ENCODE data around the gene TP53. TPM values are rescaled to one million over a fixed set of nuclear protein-coding genes. Genes with fewer than 3 reads are reported as not detected.
A peak's percentile ranks its signal among the peaks of the same experiment; 100 is the strongest.

The TP53 gene
- total RNA-seq, 6 donors from 2014 or later: 16.8 to 55.5 (median 21.9) TPM

DNA sequence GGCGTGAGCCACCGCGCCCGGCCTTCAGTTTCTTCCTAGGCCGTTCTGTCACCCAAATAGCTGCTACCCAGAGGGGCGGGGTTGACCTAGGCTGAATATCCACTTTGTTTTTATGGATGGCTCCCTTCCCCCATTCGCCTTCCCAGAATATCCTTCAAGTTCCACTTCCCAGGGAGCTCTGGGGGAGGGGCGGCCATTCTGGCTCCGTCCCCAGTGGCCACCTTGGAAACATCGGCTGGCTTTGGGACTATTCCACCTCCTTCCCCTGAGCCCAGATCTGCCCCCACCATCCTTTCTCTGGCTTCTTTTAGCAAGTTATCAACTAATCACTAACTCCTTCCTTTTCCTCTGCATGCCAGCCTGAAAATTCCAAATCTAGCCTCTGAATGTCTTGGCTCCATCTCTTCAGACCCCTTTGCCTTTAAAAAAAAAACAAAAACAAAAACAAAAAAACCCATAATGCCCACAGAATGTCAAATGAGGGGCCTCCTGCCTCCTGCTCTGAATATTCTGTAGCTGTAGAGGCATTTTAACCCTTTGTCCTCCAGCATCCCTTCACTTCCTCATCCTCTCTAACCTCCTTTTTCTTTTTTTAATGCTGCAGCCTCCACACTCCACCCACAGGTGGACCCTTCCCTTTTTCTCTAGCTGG is 30.2 kb downstream of the TP53 start:
- WGBS, 2 donors: 43 to 49% methylated on average over 10 of the region's 10 CpGs
- no peaks in the 10 kb centered on the region for H3K9me3 ChIP-seq
- peaks cover 0 to 4% (median under 1%) of the 10 kb centered on the region in 4 donors for H3K27me3 ChIP-seq
- no peak for TF ChIP-seq POLR2AphosphoS5 (IDR thresholded peaks at IDR 0.05)
- TF ChIP-seq EP300 (IDR thresholded peaks at IDR 0.05): no peak
- TF ChIP-seq, protein P1, sequence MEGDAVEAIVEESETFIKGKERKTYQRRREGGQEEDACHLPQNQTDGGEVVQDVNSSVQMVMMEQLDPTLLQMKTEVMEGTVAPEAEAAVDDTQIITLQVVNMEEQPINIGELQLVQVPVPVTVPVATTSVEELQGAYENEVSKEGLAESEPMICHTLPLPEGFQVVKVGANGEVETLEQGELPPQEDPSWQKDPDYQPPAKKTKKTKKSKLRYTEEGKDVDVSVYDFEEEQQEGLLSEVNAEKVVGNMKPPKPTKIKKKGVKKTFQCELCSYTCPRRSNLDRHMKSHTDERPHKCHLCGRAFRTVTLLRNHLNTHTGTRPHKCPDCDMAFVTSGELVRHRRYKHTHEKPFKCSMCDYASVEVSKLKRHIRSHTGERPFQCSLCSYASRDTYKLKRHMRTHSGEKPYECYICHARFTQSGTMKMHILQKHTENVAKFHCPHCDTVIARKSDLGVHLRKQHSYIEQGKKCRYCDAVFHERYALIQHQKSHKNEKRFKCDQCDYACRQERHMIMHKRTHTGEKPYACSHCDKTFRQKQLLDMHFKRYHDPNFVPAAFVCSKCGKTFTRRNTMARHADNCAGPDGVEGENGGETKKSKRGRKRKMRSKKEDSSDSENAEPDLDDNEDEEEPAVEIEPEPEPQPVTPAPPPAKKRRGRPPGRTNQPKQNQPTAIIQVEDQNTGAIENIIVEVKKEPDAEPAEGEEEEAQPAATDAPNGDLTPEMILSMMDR (IDR thresholded peaks at IDR 0.05): no peak
- TF ChIP-seq POLR2A (IDR thresholded peaks at IDR 0.05): no peak
- peaks cover 0 to under 1% (median 0%) of the 10 kb centered on the region in 4 donors for H3K4me1 ChIP-seq
- no peak overlapping the region for H3K4me3 ChIP-seq
- no peak overlapping the region for H3K27ac ChIP-seq
- ATAC-seq (ENCODE audit: low FRiP score in 2 of 2) (no peak), DNase-seq (peak in 1 of 2 donors; percentile 41)
- no peaks in the 10 kb centered on the region for H3K36me3 ChIP-seq

DNA sequence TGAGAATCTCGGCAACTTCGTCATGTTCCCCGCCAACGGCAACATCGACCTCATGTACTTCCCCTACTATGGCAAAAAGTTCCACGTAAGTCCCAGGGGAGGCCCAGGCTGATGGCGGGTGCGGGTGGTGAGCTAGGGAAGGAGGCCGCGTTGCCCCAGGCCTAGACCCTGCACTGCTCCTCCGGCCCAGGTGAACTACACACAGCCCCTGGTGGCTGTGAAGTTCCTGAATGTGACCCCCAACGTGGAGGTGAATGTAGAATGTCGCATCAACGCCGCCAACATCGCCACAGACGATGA is 31.8 kb downstream of the TP53 start:
- peaks cover 13 to 16% (median 15%) of the 10 kb centered on the region in 4 donors for H3K4me1 ChIP-seq
- no peak for DNase-seq
- no peak overlapping the region for H3K4me3 ChIP-seq
- no peak overlapping the region for H3K27ac ChIP-seq
- ATAC-seq (ENCODE audit: low FRiP score in 2 of 2): no peak
- H3K36me3 ChIP-seq: no peaks in the 10 kb centered on the region
- H3K27me3 ChIP-seq: peaks cover 0 to 20% (median 6%) of the 10 kb centered on the region in 4 donors
- WGBS, 2 donors: 92 to 95% methylated on average over 17 of the region's 17 CpGs
- TF ChIP-seq POLR2A (IDR thresholded peaks at IDR 0.05) (no peak), EP300 (IDR thresholded peaks at IDR 0.05) (no peak), POLR2AphosphoS5 (IDR thresholded peaks at IDR 0.05) (no peak)
- TF ChIP-seq, protein P1 (IDR thresholded peaks at IDR 0.05): no peak
- H3K9me3 ChIP-seq: no peaks in the 10 kb centered on the region

DNA sequence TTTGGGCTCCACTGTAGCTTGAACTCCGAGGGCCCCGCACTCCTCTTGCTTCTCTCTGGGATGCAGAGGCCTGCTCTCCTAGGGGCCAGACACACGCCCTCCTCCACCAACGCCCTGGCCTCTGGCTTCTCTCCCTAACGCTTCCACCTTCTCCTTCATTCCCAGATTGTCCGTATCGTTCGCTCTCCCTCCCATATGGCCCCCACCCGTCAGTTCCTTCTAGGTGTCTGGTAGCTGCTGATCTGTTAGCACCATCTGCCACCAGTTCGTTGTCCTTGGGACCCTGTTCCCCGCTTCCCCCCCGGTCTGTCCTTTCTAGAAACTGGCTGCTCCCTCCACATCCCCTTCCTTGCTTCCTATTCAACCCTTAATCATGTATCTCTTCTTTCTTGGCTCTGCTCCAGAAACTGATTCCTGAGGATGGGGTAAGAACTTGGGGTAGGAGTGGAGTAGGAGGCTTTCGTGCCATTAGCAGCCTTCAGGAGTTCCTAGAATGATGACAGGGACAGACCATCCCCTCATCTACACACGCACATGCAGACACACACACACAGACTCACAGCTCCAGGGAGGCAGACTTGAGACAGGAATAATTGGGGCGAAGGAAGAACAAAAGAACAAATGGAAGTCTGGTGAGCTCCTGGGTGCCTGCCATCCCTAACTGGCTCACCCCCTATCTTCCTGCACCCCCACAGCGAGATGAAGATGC is 32.3 kb downstream of the TP53 start:
- Histone ChIP-seq H3K4me1 (peaks cover 16 to 21% (median 20%) of the 10 kb centered on the region in 4 donors), H3K27ac (no peak overlapping the region), H3K27me3 (peaks cover 0 to 25% (median 6%) of the 10 kb centered on the region in 4 donors), H3K36me3 (no peaks in the 10 kb centered on the region), H3K4me3 (no peak overlapping the region), H3K9me3 (no peaks in the 10 kb centered on the region)
- WGBS, 2 donors: 75 to 80% methylated on average over 16 of the region's 16 CpGs
- no peak for ATAC-seq (ENCODE audit: low FRiP score in 2 of 2)
- no peak for TF ChIP-seq POLR2A (IDR thresholded peaks at IDR 0.05)
- TF ChIP-seq POLR2AphosphoS5 (IDR thresholded peaks at IDR 0.05): no peak
- TF ChIP-seq EP300 (IDR thresholded peaks at IDR 0.05): no peak
- TF ChIP-seq, protein P1 (IDR thresholded peaks at IDR 0.05): no peak
- DNase-seq: no peak

DNA sequence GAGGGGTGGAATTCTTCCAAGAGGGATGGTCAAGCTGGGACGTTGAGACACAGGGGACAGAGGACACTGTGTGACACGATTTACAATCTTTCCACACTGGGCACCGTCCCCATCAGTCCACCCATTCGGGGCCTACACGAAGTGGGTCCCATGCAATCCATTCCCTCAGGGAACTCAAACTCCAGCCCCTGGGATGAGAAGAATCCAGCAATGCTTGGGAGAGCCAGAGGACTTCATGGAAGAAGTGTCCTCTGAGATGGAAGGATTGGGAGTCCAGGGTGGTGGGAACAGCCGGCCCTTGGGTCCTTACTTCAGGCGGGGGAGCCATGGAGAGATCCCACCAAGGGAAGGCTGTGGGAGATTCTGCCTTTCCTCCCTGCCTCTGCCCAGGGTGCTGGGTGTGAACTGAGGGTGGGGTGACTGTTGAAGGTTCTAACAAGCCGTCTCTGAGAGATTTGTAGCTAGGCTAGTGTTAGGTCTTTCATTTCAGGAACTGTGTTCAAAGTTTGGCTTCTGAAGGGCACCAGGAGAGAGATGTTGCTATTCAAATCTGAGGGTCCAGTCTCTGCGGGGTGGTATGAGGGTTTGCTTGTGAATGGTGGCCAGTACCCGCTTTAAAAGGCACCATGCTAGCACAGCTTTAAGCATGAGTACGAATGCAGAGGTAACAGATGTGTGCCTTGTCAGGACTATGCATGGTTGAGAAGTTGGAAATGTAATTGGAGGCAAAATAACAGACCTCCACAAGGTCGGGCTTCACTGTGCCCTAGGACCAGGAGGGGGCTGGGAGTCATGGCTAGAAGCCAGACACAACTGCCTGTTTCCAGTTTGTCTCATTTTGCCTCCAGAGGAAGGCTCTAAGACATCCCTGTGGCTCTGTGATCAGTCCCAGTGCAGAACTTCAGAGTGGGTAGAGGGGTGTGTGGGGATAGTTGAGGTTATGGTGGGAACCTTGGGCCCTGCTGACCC is 34.6 kb downstream of the TP53 start:
- Histone ChIP-seq H3K27ac (peak overlapping the region in 1 of 4 donors; percentile 26), H3K4me1 (peaks cover 16 to 22% (median 21%) of the 10 kb centered on the region in 4 donors), H3K9me3 (no peaks in the 10 kb centered on the region), H3K36me3 (no peaks in the 10 kb centered on the region), H3K27me3 (peaks cover 0 to 26% (median 6%) of the 10 kb centered on the region in 4 donors), H3K4me3 (no peak overlapping the region)
- WGBS, 2 donors: 72 to 79% methylated on average over 7 to 12 of the region's 12 CpGs
- TF ChIP-seq, protein P1 (IDR thresholded peaks at IDR 0.05): no peak
- TF ChIP-seq POLR2A (IDR thresholded peaks at IDR 0.05) (no peak), POLR2AphosphoS5 (IDR thresholded peaks at IDR 0.05) (no peak), EP300 (IDR thresholded peaks at IDR 0.05) (no peak)
- no peak for DNase-seq
- no peak for ATAC-seq (ENCODE audit: low FRiP score in 2 of 2)

All from upper lobe of left lung (tissue), 6 donors.